GM19193 (cell line): ENCODE measurements around the gene NPW.

Source experiments
- POLR2A ChIP-seq: IDR thresholded peaks from 4 replicates; pipeline ENCODE4 v1.6.1; 2011; ENCODE audit not compliant: insufficient read depth, insufficient read length; ENCODE audit errors: extremely low read depth

The NPW gene

GRCh38 chr16:2056681-2057407 is 37.3 kb downstream of the NPW start:
- no peak for TF ChIP-seq POLR2A

GRCh38 chr16:2057438-2057837 is 37.9 kb downstream of the NPW start:
- TF ChIP-seq POLR2A = no peak

GRCh38 chr16:2058420-2058819 is 38.8 kb downstream of the NPW start:
- no peak for TF ChIP-seq POLR2A

- TF ChIP-seq POLR2A = no peak
Measured at GRCh38 chr16:2058872-2059271, 39.3 kb downstream of the NPW start.

GRCh38 chr16:2060346-2060745 is 40.8 kb downstream of the NPW start:
- TF ChIP-seq POLR2A = no peak

- TF ChIP-seq POLR2A = no peak
Measured at GRCh38 chr16:2061023-2061422, 41.4 kb downstream of the NPW start.

- TF ChIP-seq POLR2A = no peak
Measured at GRCh38 chr16:2061526-2061925, 41.9 kb downstream of the NPW start.

GRCh38 chr16:2062801-2063200 is 43.2 kb downstream of the NPW start:
- no peak for TF ChIP-seq POLR2A

GRCh38 chr16:2063861-2064260 is 44.3 kb downstream of the NPW start:
- TF ChIP-seq POLR2A = no peak

GRCh38 chr16:2064368-2064945 is 44.9 kb downstream of the NPW start:
- no peak for TF ChIP-seq POLR2A

GRCh38 chr16:2066139-2066538 is 46.6 kb downstream of the NPW start:
- no peak for TF ChIP-seq POLR2A
